B cell (primary cell): ENCODE results near the gene NPAS3. TPM values are rescaled to one million over a fixed set of nuclear protein-coding genes. Genes with fewer than 3 reads are reported as not detected.

ENCODE experiments used
- ATAC-seq: fragments of 200-7000 bp; cut with Tn5 transposase; one replicate; pipeline ENCODE4 v1.10.0; 2021; ENCODE audit warnings: low read depth, mild to moderate bottlenecking, moderate number of reproducible peaks, moderate library complexity
- CTCF ChIA-PET: fragments of 350-600 bp; sonication (Branson Sonifier 250); formaldehyde crosslinking; loops from one replicate; lab custom pipeline; 2021; ENCODE audit warnings: antibody characterized with exemption, inconsistent platforms; lab: Charles Lee
- POLR2A ChIA-PET: fragments of 350-600 bp; sonication (Branson Sonifier 250); formaldehyde crosslinking; loops from one replicate; lab custom pipeline; 2021; ENCODE audit warnings: antibody characterized with exemption; lab: Charles Lee
- DNase-seq: peaks from one replicate; pipeline ENCODE4 v3.0.0; 2013
- H2AFZ ChIP-seq: 2 replicates; pipeline ENCODE4 v1.6.1; 2012; ENCODE audit warnings: mild to moderate bottlenecking, low read depth, low read length; ENCODE audit not compliant: insufficient read depth, poor library complexity, severe bottlenecking
- H3K27ac ChIP-seq, 2 donors: 1 replicate in 1 of 2; 2 replicates in 1 of 2; pipeline ENCODE4 v1.5.1; 2012 to 2013; ENCODE audit warnings: low read length in 2 of 2, mild to moderate bottlenecking in 2 of 2, moderate library complexity in 1 of 2
- H3K27me3 ChIP-seq, 4 experiments: fragments of 200-600 bp in 1 of 4; sonication (generic) in 1 of 4; replicated peaks in 1 of 4; 1 replicate in 2 of 4; 2 replicates in 2 of 4; pipeline versions ENCODE4 v1.6.1 to v1.7.0; 2013 to 2016; ENCODE audit warnings: low read length in 3 of 4, mild to moderate bottlenecking in 2 of 4, mixed read lengths in 1 of 4, moderate library complexity in 1 of 4; ENCODE audit not compliant: insufficient read depth in 4 of 4, control insufficient read depth in 3 of 4; ENCODE audit errors: control extremely low read depth in 1 of 4
- H3K36me3 ChIP-seq, 2 experiments: replicated peaks in 1 of 2; 1 replicate in 1 of 2; 2 replicates in 1 of 2; pipeline versions ENCODE4 v1.6.1 to v1.7.1; 2013; ENCODE audit warnings: low read length in 1 of 2; ENCODE audit not compliant: insufficient read depth in 2 of 2, control insufficient read depth in 1 of 2; ENCODE audit errors: control extremely low read depth in 1 of 2, extremely low read depth in 1 of 2
- H3K4me1 ChIP-seq, 2 donors: fragments of 200-600 bp in 1 of 2; sonication (generic) in 1 of 2; 1 replicate in 1 of 2; 2 replicates in 1 of 2; pipeline versions ENCODE4 v1.5.1 to v1.6.1; 2013 to 2017; ENCODE audit warnings: low read length in 2 of 2; ENCODE audit not compliant: control insufficient read depth in 2 of 2, insufficient read depth in 2 of 2
- H3K4me2 ChIP-seq: replicated peaks from 2 replicates; pipeline ENCODE3; 2012; ENCODE audit warnings: mild to moderate bottlenecking, low read depth, low read length; ENCODE audit not compliant: poor library complexity, severe bottlenecking
- H3K4me3 ChIP-seq, 5 experiments: fragments of 200-600 bp in 1 of 5; sonication (generic) in 1 of 5; 1 replicate in 3 of 5; 2 replicates in 2 of 5; pipeline versions ENCODE4 v1.5.1 to v1.7.0; 2011 to 2016; ENCODE audit warnings: low read length in 4 of 5, mild to moderate bottlenecking in 4 of 5, low read depth in 2 of 5, control low read depth in 1 of 5, moderate library complexity in 1 of 5; ENCODE audit not compliant: insufficient read depth in 1 of 5; ENCODE audit errors: control extremely low read depth in 1 of 5, extremely low read depth in 1 of 5
- H3K79me2 ChIP-seq: fragments of 200-600 bp; sonication (generic); one replicate; pipeline ENCODE4 v1.6.0; 2016; ENCODE audit warnings: low read length; ENCODE audit not compliant: control insufficient read depth, insufficient read depth
- H3K9ac ChIP-seq: fragments of 200-600 bp; sonication (generic); 2 replicates; pipeline ENCODE4 v1.6.1; 2017; ENCODE audit warnings: mild to moderate bottlenecking, low read length, moderate library complexity
- H3K9me3 ChIP-seq, 3 donors: one replicate each; pipeline versions ENCODE4 v1.6.1 to v1.7.1; 2013; ENCODE audit warnings: low read length in 2 of 3; ENCODE audit not compliant: control insufficient read depth in 2 of 3, insufficient read depth in 1 of 3; ENCODE audit errors: control extremely low read depth in 1 of 3
- H4K20me1 ChIP-seq: 2 replicates; pipeline ENCODE4 v1.6.0; 2012; ENCODE audit warnings: mild to moderate bottlenecking, low read length; ENCODE audit not compliant: insufficient read depth, control insufficient read depth, poor library complexity, severe bottlenecking
- H3K27ac Mint-ChIP-seq: one replicate; pipeline ENCODE4 v1.8.0; 2021; ENCODE audit warnings: mixed read lengths
- H3K27me3 Mint-ChIP-seq: one replicate; pipeline ENCODE4 v1.8.0; 2021; ENCODE audit warnings: mixed read lengths
- H3K4me1 Mint-ChIP-seq: one replicate; pipeline ENCODE4 v1.8.0; 2021; ENCODE audit warnings: mixed read lengths
- H3K4me3 Mint-ChIP-seq: one replicate; pipeline ENCODE4 v1.8.0; 2021; ENCODE audit warnings: mixed read lengths
- H3K9me3 Mint-ChIP-seq: one replicate; pipeline ENCODE4 v1.8.0; 2022; ENCODE audit warnings: mixed read lengths; ENCODE audit not compliant: insufficient read depth
- EZH2 ChIP-seq: IDR thresholded peaks from 2 replicates; pipeline ENCODE4 v1.6.1; 2012; ENCODE audit warnings: borderline replicate concordance, low read depth, mild to moderate bottlenecking, moderate library complexity, low read length; ENCODE audit not compliant: insufficient read depth, poor library complexity, severe bottlenecking
- WGBS: methylation state at CpG from one replicate; pipeline ENCODE4 v1.1.5; 2013; ENCODE audit warnings: missing lambda C conversion rate; ENCODE audit not compliant: insufficient coverage; 5-methylcytosine and 5-hydroxymethylcytosine counted together
- intact Hi-C: fragments of 100-400 bp; cut with micrococcal nuclease; formaldehyde crosslinking; loops from one replicate; pipeline ENCODE4 v1.10.0; 2022
- polyA plus RNA-seq: library from polyadenylated mRNA; depleted of rRNA; stranded (reverse); fragments of >200 nt; gene quantifications from 2 replicates; pipeline ENCODE4 v1.2.3, GENCODE V29; 2012
- total RNA-seq, 2 donors: library from RNA; stranded (reverse); fragments of 120-200 nt in 1 of 2; gene quantifications; 1 replicate in 1 of 2; 2 replicates in 1 of 2; pipeline versions ENCODE4 v1.2.3 to v1.2.4, GENCODE V29; 2013 to 2022
- TF ChIP-seq, protein P1 (sequence below): fragments of 200-600 bp; IDR thresholded peaks from one replicate; pipeline ENCODE4 v1.8.0; 2022; ENCODE audit warnings: antibody characterized with exemption, mild to moderate bottlenecking

NPAS3 gene
- total and polyA plus RNA-seq, 2 donors (not counting 1 experiment from before 2014, with no cell fraction given) = not detected

DNA sequence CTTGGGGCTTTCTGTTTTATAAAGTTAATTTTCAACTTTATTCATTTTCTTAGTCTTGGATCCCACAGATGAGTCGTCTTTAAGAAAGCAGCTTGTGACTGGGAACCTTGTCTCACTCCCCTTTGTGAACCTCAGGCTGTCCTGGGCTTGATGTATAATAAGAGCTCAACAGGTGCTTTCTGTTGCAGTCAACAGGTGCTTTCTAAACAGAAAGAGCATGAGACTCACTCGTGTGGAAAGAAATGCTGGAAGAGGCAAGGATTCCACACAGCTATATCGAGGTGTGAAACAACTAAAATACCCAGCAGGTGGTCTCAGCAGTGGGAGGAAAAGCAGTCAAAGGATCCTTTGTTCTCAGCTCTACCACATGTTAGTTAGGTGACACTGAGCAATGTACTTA, 613.3 kb downstream of the NPAS3 start:
- no peak overlapping the region for H3K27ac Mint-ChIP-seq
- no peak overlapping the region for H3K4me2 ChIP-seq
- no peak overlapping the region for H3K27ac ChIP-seq
- H3K4me3 ChIP-seq = no peak overlapping the region
- DNase-seq (no peak), ATAC-seq (no peak)
- intact Hi-C loops = no loop called here
- no peaks in the 10 kb centered on the region for H3K4me1 Mint-ChIP-seq
- H3K4me3 Mint-ChIP-seq = no peak overlapping the region
- 94% methylated on average over 2 of the region's 3 CpGs for WGBS
- TF ChIP-seq EZH2 = no peak
- TF ChIP-seq, protein P1, sequence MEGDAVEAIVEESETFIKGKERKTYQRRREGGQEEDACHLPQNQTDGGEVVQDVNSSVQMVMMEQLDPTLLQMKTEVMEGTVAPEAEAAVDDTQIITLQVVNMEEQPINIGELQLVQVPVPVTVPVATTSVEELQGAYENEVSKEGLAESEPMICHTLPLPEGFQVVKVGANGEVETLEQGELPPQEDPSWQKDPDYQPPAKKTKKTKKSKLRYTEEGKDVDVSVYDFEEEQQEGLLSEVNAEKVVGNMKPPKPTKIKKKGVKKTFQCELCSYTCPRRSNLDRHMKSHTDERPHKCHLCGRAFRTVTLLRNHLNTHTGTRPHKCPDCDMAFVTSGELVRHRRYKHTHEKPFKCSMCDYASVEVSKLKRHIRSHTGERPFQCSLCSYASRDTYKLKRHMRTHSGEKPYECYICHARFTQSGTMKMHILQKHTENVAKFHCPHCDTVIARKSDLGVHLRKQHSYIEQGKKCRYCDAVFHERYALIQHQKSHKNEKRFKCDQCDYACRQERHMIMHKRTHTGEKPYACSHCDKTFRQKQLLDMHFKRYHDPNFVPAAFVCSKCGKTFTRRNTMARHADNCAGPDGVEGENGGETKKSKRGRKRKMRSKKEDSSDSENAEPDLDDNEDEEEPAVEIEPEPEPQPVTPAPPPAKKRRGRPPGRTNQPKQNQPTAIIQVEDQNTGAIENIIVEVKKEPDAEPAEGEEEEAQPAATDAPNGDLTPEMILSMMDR = no peak
- no peaks in the 10 kb centered on the region for H3K27me3 ChIP-seq
- H3K9me3 Mint-ChIP-seq = no peaks in the 10 kb centered on the region
- POLR2A ChIA-PET = no interaction called here
- H2AFZ ChIP-seq = no peak overlapping the region
- H3K27me3 Mint-ChIP-seq = no peaks in the 10 kb centered on the region
- H3K9ac ChIP-seq = no peak overlapping the region
- no peaks in the 10 kb centered on the region for H3K79me2 ChIP-seq
- H3K4me1 ChIP-seq = no peaks in the 10 kb centered on the region
- no peaks in the 10 kb centered on the region for H3K36me3 ChIP-seq
- H4K20me1 ChIP-seq = no peaks in the 10 kb centered on the region
- CTCF ChIA-PET = no interaction called here
- H3K9me3 ChIP-seq = no peaks in the 10 kb centered on the region

DNA sequence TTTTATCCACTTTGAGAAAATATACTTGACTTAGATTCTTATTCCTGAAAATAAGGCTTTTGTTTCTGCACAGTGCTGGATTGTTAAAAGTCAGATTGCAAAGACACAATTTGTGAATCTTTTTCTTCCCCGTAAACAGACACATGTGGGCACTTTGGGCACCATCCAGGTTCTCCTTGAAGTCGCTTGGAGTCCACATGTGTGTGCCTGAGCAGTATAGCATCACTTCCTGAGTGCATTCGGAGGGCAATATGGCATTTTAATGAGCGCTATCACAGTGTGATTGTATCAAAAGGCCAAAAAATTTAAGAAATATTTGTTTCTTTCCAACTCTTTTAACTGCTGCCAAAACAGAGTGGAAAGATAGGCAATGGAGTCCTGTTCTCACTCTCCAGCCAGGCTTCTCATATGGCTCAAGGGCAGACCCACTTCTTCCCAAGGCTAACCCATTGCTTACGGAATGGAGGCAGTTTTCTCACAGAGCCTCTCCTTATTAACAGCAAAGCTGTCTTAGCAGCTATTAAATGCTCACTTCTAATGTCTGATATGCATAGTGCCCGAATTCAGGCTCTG, 615.1 kb downstream of the NPAS3 start:
- no peaks in the 10 kb centered on the region for H3K36me3 ChIP-seq
- intact Hi-C loops = no loop called here
- H3K9me3 ChIP-seq = no peaks in the 10 kb centered on the region
- H3K4me1 ChIP-seq = no peaks in the 10 kb centered on the region
- Mint-ChIP-seq H3K4me3 (no peak overlapping the region), H3K9me3 (no peaks in the 10 kb centered on the region), H3K27me3 (no peaks in the 10 kb centered on the region), H3K4me1 (no peaks in the 10 kb centered on the region), H3K27ac (no peak overlapping the region)
- no peaks in the 10 kb centered on the region for H3K27me3 ChIP-seq
- no peak for DNase-seq
- H3K4me2 ChIP-seq = no peak overlapping the region
- TF ChIP-seq, protein P1 = no peak
- no peak for TF ChIP-seq EZH2
- no peaks in the 10 kb centered on the region for H4K20me1 ChIP-seq
- POLR2A ChIA-PET = no interaction called here
- no peak for ATAC-seq
- no peaks in the 10 kb centered on the region for H3K79me2 ChIP-seq
- H3K27ac ChIP-seq = no peak overlapping the region
- H3K9ac ChIP-seq = no peak overlapping the region
- 79% methylated on average over 4 of the region's 6 CpGs for WGBS
- no peak overlapping the region for H3K4me3 ChIP-seq
- no peak overlapping the region for H2AFZ ChIP-seq
- CTCF ChIA-PET = no interaction called here
